Measurements from ENCODE around the gene KMO.

Gene KMO

GRCh38 chr1:241640867-241641622 is 108.9 kb downstream of the KMO start:
- Histone ChIP-seq H3K27me3 (ENCODE audit: low read length) (no peaks in the 10 kb centered on the region), H3K9me2 (replicated peaks; ENCODE audit: insufficient read depth, low read length) (no peaks in the 10 kb centered on the region), H3K36me3 (ENCODE audit: low read length) (no peaks in the 10 kb centered on the region), H3K4me3 (ENCODE audit: insufficient read depth, low read length, poor library complexity, severe bottlenecking) (peak overlapping the region; percentile 52), H3K4me2 (ENCODE audit: low read depth, low read length, poor library complexity, severe bottlenecking) (peak overlapping the region; percentile 64), H3K9me3 (ENCODE audit: insufficient read depth, low read length) (no peaks in the 10 kb centered on the region), H4K20me1 (ENCODE audit: low read depth, low read length) (no peaks in the 10 kb centered on the region), H3F3A (ENCODE audit: insufficient read depth) (peaks cover 6% of the 10 kb centered on the region; the same call in 1 of the 2 replicates), H3K9ac (ENCODE audit: low read length) (peak overlapping the region; percentile 47), H2AFZ (ENCODE audit: low read depth, low read length, severe bottlenecking) (peak overlapping the region; percentile 100), H3K79me2 (ENCODE audit: insufficient read depth, low read length) (no peaks in the 10 kb centered on the region), H3K27ac (ENCODE audit: low read depth, low read length) (no peak overlapping the region)
- no peak for TF ChIP-seq EZH2phosphoT487 (conservative IDR thresholded peaks at IDR 0.05; ENCODE audit: low read length)
- TF ChIP-seq CTCF (IDR thresholded peaks at IDR 0.05; ENCODE audit: insufficient read depth, low read length, poor library complexity, severe bottlenecking) = no peak

- Histone ChIP-seq H3K79me2 (ENCODE audit: insufficient read depth, low read length) (no peaks in the 10 kb centered on the region), H3K9me3 (ENCODE audit: insufficient read depth, low read length) (no peaks in the 10 kb centered on the region), H3K9me2 (replicated peaks; ENCODE audit: insufficient read depth, low read length) (no peaks in the 10 kb centered on the region), H3K36me3 (ENCODE audit: low read length) (no peaks in the 10 kb centered on the region), H2AFZ (ENCODE audit: low read depth, low read length, severe bottlenecking) (no peak overlapping the region), H3K27ac (ENCODE audit: low read depth, low read length) (no peak overlapping the region), H3F3A (ENCODE audit: insufficient read depth) (peaks cover 6% of the 10 kb centered on the region; the same call in 1 of the 2 replicates), H3K4me2 (ENCODE audit: low read depth, low read length, poor library complexity, severe bottlenecking) (no peak overlapping the region), H4K20me1 (ENCODE audit: low read depth, low read length) (no peaks in the 10 kb centered on the region), H3K4me3 (ENCODE audit: insufficient read depth, low read length, poor library complexity, severe bottlenecking) (no peak overlapping the region), H3K27me3 (ENCODE audit: low read length) (no peaks in the 10 kb centered on the region), H3K9ac (ENCODE audit: low read length) (no peak overlapping the region)
- no peak for TF ChIP-seq CTCF (IDR thresholded peaks at IDR 0.05; ENCODE audit: insufficient read depth, low read length, poor library complexity, severe bottlenecking)
- TF ChIP-seq EZH2phosphoT487 (conservative IDR thresholded peaks at IDR 0.05; ENCODE audit: low read length) = no peak
These were observed 109.8 kb downstream of the KMO start for GRCh38 chr1:241641773-241642592.

GRCh38 chr1:241642593-241642944 is 110.4 kb downstream of the KMO start:
- Histone ChIP-seq H2AFZ (ENCODE audit: low read depth, low read length, severe bottlenecking) (no peak overlapping the region), H3K4me3 (ENCODE audit: insufficient read depth, low read length, poor library complexity, severe bottlenecking) (no peak overlapping the region), H3K9me3 (ENCODE audit: insufficient read depth, low read length) (no peaks in the 10 kb centered on the region), H3K27me3 (ENCODE audit: low read length) (no peaks in the 10 kb centered on the region), H3F3A (ENCODE audit: insufficient read depth) (peaks cover 6% of the 10 kb centered on the region; the same call in 1 of the 2 replicates), H3K27ac (ENCODE audit: low read depth, low read length) (no peak overlapping the region), H4K20me1 (ENCODE audit: low read depth, low read length) (no peaks in the 10 kb centered on the region), H3K36me3 (ENCODE audit: low read length) (no peaks in the 10 kb centered on the region), H3K9ac (ENCODE audit: low read length) (no peak overlapping the region), H3K79me2 (ENCODE audit: insufficient read depth, low read length) (no peaks in the 10 kb centered on the region), H3K9me2 (replicated peaks; ENCODE audit: insufficient read depth, low read length) (no peaks in the 10 kb centered on the region), H3K4me2 (ENCODE audit: low read depth, low read length, poor library complexity, severe bottlenecking) (no peak overlapping the region)
- no peak for TF ChIP-seq CTCF (IDR thresholded peaks at IDR 0.05; ENCODE audit: insufficient read depth, low read length, poor library complexity, severe bottlenecking)
- no peak for TF ChIP-seq EZH2phosphoT487 (conservative IDR thresholded peaks at IDR 0.05; ENCODE audit: low read length)

Measured in SU-DHL-6 (cell line).